T-helper 22 cell (primary cell): ENCODE data around the gene KLK7.

Experiments used
- DNase-seq: peaks from one replicate; pipeline ENCODE4 v3.0.0-alpha.2; 2020; ENCODE audit warnings: low read depth

KLK7 gene

DNA sequence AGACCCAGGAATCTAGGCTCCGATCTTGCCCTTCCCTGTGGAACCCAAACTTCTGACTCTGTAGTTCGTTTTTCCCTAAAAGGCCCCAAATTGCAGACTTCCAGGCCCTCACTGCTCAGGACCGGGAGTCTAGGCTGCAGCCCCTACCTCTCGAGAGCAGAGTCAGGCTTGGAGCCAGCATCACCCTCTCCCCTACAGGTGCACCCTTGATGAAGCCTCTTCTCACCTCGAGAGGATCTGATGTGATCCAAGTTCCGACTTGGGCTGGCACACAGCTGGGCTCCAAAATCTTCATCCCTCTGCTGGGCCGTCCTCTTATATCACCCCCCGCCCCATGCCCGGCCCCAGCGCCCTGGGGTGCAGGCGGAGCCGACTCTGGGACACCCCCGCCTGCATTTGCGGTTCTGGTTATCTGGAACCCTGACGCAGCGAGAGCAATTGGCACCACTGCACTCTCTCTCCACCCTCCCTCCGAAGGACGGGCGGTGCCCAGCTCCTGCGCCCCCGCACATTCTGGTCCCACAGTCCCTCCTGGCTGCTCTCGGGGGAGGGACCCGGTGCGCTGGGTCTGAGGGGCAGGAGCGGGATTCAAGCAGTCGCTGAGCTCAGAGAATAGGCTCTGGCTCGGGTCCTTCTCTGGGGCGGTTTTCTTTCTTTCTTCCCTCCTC is at the start of gene KLK7:
TSS of gene KLK7 (minus strand) at position 293 of the 668 bp plus-strand sequence. CDS start 1,518 bp downstream, outside the sequence.
- DNase-seq: no peak

DNA sequence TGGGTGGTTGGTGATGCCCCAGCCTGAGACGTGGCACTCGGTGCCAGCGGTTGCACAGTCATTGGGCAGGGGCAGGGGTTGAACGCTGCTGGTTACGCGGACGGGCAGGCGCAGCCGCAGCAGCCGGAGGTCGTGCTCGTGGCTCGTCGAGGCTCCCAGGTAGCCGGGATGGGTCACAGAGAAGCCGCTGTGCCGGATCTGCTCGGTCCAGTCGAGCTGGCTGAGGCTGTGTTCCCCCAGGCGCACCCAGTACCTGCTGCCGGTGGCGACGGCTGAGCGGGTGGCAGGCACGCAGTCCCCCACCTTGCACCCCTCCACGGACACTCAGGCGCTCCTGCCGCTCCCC is 48.1 kb upstream of the KLK7 start:
- no peak for DNase-seq

DNA sequence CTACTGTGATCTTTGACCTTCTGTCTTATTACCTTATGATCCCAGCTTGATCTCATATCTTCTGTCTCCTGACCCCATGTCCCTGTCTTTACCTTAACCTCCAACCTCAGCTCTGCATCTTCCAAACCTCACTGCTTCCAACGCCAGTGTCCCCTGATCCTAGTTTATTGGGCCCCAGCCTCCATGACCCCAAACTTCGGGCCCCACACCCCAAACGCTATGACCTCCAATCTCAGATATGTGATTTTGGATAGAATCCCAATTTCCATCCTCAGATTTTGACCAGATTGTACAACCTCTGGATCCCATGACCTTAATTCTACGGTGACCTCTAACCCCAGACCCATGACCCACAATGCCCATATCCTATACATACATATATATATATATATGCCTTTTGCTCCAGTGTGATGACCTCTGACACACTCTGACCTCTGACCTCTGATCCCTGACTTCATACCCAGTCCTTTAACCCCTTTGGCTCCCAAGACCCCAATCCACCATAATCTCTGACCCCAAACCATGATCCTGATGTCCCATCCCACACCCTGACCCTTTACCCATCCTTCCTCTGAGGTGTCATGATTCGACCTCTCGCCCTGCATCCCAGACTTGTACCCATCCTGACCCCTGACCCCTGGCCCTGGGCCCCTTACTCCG is 47.6 kb upstream of the KLK7 start:
- no peak for DNase-seq

DNA sequence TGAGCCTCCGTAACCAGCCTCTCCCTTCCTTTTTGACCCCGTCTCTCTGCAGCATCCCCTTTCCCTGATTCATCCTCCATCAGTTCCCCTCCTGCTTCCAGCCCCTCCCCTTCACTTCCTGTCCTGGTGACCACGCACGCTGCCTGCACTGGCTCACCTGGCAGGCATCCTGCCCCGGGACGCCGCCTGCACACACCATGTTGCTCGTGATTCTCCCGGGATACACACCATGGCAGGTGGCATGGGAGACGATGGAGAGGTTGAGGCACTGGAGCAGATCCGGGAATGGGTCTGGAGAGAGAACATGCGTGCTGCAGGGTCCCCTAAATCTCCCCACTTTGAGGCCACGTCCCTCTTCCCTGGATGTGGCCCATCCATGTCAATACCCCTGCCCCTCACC is 46.9 kb upstream of the KLK7 start:
- no peak for DNase-seq

DNA sequence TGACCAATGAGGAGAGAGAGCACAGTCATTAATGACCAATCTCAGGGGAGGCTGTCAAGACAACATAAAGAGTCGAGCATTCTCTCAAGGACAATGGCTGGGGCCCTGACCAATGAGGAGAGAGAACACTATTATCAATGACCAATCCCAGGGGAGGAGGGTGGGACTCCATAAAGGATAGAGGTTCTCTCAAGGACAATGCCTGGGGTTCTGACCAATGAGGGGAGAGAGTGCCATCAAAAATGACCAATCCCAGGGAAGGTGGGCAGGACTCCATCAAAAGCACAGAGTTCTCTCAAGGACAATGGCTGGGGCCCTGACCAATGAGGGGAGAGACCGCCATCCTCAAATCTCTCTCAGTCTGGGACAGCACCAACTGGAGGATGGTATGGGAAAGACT is 46.0 kb upstream of the KLK7 start:
- DNase-seq: no peak

DNA sequence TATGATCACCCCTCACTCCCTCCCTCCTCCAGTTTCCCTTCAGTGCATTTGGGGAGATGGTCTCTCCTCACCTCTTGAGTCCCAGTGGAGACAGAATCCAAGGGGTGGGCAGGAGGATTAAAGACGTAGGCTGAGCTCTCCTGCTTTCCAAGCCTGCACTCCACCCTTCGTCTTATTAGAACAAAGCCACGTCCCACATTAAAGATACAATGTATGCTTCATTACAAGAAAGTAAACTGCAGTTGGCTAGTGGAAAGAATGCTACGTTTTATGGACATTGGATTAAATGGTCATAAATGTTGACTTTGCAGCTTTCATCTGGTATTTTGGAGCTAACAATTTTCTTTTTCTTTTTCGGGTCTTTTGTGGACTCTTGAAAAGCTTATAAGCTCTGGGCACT is 44.2 kb upstream of the KLK7 start:
- DNase-seq: no peak

DNA sequence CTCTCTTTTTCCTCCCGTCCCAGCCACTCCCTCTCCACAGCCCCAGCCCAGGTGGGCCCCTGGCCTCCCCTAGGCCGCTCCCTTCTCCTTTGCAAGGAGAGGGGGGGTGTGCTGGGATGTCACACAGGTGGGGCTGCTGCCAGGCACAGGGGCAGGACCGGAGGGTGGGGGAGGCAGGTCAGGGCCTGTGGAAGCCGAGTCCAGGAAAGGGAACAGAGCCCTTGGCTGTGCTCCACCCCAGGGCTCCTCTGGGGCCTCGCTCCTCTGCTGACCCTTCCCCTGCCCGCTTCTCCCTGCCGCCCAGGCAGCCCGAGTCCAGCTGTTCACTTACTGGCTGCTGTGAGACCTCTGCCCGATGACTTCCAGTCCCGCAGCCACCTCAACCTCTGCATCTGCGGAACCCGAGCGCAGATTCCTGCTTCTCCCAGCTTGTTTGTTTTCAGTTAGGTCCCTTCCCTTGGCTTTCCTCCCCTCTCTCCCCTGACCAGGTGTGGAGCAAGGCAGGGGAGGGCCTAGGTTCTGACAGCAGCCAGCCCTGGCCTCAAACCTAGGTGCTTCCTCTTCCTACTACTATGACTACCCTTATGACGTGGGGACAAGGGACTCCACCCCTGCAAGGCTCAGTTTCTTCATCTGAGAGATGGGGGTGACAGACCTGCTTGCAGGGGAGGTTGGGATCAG is 43.5 kb upstream of the KLK7 start:
- no peak for DNase-seq

DNA sequence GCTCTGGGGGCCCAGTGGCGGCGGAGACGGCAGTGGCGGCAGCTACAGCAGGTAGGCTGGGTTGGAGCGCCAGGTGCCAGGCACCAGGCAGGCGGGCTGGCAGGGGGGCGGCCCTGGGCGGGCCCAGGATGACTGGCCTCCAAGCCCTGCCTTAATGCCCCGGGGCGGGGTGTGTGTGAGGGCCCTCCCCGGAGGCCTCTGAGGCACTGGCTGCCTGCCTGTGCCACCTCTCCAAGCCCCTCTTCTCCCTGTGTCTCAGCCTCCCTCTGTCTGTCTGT is 42.8 kb upstream of the KLK7 start, which contains the start of gene KLK11:
TSS of gene KLK11 (minus strand) at position 63 of the 278 bp plus-strand sequence. CDS start 985 bp downstream, outside the sequence.
- DNase-seq: no peak

DNA sequence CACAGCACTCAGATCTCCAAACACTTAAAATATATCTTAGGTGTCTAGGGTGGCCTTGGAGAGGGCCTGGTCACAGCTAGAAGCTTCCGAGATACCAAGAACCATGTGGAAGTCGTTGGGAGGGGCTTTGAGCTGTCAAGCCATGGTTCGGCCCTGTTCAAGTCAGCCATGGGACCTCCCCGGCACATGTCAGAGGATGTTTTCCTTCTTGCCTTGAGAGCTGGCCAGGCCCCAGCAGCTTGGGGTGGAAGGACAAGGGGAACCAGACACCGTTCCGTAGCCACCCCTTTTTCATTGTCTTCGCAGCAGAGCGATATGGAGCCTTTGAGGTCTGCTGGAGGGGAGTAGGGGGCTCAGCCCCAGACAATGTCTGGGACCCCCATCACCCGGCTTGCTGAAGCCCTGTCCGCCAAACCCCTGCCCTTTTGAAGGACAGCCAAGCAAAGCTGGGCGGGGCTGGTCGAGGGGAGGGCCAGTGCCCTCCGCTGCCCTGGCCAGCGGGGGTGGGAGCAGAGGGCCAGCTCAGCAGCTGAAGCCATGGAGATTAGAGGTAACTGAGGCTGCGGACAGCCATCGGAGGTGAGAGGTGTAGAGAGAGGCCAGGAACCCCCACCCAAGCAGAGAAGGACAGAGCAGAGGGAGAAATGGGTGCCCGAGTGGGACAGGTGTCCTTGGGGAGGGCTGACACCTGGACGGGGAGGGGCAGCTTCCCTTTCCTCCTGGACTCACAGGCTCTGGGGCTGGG is 42.3 kb upstream of the KLK7 start:
- no peak for DNase-seq

DNA sequence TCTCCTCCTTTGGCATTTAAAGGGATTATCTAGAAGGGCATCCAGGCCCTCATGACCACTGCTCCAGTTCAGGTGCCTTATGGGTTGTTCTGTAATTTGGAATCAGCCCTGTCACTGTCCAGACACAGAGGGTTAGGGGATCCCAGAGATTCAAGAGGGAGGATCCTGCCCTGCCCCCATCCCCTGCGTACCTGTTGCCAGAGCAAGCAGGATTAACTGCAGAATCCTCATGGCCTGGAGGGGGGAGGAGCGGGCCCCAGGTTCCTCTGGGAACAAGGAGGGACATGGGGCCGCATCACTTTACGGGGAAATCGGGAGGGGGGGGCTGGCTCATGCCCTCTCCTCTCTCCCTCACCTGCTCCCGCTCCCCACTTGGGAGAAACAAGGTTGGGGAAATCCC is 41.7 kb upstream of the KLK7 start:
- DNase-seq: no peak

DNA sequence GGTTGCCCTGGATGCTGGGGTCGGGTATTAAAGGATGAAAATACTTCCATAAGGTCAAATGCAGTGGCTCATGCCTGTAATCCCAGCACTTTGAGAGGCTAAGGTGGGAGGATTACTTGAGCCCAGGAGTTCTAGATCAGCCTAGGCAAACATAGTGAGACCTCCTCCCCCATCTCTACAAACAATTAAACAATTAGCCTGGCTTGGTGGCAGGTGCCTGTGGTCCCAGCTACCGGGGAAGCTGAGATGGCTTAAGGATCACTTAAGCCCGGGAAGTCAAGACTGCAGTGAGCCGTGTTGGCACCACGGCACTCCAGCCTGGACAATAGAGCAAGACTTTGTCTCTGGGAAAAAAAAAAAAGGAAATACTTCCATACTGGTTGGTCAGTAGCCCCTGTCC is 41.2 kb upstream of the KLK7 start:
- DNase-seq: no peak

DNA sequence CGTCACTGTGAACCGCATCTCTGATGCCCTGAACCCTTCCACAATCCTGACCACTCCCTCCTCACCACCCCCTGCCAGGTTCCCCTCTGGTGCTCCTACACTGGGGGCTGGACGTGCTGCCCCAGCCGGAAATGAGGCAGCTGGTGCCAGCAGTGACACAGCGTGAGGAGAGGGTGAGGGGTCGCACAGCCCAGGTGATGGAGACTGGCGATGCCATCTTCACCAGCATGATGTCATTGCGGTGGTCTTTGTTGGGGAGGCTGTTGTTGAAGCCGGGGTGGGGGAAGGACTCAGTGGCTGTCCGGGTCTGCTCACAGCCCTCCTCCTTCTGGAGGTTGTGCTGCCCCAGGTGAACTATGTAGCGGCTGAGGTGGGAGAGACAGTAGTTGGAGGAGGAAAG is 40.2 kb upstream of the KLK7 start:
- DNase-seq: no peak

DNA sequence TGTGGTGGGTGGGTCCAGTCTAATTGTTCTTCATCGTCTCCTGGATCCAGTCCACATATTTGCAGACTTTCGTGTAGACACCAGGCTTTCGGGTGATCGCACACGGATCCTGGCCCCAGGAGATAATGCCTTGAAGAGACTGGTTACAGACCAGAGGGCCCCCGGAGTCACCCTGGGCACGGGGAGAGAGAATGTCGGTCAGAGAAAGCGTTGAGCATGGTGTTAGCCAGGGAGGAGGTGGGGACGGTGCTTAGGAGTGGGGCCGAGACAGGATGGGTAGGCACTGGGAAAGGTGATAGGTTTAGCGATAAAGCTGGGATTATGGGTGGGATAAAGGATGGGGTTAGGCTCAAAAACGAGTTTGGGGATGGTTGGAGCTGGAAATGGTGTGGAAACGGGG is 38.8 kb upstream of the KLK7 start:
- no peak for DNase-seq

DNA sequence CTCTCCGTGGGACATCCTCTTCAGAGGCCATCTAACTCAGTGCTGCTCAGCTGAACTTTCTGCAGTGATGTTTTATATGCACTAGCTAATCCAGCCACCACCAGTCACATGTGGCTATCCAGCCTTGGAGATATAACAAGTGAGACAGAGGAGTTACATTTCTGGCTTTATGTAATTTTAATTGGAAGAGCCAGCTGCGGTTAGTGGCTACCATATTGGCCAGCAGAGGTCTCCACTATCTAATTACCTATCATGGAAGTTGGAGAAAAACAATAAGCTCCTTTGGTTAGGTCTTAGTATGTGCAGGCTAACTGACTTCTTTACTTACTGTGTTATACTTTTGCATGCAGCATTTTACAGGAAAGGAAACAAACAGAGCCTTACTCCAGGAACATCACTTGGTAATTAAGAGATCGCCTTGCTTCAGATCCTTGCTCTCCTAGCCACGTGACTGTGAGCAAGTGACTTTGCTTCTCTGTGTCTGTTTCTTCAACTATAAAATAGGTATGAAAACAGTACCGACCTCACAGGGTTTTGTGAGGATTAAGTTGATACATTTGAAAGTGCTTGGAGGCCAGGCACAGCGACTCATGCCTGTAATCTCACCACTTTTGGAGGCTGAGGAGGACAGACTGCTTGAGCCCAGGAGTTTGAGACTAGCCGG is 37.4 kb upstream of the KLK7 start:
- DNase-seq: no peak

DNA sequence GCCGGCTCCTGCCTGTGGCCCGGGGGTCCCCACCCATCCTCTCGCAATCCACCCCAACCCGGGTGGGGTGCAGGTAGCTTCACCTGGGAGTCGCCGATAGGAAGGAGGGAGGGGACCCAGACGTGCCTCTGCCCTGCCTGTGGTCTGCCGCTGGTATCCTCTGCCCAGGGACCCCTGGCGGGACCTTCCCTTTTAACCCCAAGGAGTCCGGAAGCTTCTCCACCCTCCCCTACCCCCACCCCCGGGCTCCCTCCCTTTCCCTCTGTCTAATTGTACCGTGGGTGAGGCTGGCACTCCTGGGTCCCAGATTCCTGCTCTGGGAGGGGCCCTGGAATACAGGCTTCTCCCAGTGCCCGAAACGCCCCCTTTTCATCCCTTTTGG is 35.8 kb upstream of the KLK7 start, which contains the start of gene KLK10:
TSS of gene KLK10 (minus strand) at position 166 of the 382 bp plus-strand sequence. CDS start 579 bp downstream, outside the sequence.
- no peak for DNase-seq

DNA sequence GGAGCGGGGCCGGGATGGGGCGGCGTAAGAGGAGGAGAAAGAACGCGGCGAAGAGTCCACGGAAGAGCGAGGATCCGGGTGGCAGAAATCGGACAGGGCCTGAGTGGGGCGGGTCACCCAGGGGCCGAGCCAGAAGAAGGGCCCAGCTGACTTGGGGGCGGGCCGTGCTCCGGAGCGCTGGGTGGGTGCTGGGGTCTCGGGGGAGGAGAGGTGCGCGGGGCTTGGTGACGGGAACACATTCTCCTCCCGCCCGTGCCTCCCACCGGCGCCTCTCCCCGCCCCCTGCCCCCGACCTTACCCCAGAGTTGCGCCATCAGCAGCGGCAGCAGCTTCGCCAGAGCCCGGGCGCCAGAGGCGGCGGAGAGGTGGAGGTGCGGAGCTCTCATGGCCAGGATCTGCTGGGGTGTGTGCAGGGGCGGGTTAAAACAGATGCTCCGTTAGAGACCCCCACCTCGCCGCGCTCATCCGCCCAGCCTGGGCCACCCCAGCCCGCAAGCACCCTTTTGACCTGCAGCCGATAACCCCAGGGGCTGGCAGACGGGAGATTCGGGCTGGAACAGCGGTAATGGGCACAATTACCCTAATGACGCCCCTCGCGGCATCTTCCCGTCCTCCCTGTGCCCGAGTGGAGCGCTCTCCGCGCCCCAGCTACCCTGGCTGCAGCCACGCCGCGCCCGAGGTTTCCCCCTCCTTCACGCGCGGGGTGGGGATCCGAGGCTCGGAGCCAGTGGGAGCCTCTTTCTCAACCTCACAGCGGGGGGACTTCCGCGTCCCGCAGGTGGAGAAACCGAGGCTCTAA is 35.2 kb upstream of the KLK7 start:
- no peak for DNase-seq

DNA sequence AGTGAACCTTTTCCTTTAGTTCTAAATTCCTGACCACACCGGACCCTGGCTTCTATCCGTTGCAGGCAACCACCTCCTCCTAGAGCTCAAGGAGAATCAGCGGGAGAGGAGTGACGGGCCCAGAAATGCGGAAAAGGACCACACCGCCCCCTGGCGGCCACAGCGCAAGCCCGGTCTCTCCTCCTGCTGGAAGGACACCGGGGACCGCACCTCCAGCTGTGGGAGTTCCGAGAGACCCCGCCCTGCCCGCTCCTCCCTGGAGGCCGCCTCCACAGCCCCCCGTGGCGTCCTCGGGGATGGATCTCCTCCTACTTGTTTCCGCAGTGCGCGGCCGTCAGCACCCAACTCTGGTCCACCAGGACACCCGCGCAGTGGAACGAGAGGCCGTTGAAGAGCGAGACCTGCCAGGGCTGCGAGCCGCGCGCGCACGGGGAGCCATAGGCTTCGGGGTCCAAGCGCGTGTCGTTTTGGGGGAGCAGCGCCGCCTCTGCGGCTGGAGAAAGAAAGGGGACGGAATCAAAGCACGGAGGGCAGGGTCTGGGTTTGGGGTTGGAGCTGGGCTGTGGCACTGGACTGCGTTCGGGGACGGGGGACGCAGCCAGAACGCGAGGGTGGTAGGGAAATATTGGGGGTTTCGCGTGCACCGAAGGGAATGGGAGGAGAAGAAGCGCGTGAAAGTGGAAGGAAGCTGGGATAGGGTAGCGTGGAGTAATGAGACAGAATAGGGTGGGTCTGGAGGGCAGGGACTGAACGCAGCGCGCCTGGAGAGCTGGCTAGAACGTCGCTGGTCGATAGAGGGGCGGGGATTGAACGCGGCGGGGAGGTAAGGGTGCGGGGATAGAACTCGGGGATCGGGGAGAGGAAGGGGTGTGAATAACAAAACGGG is 33.3 kb upstream of the KLK7 start:
- no peak for DNase-seq

DNA sequence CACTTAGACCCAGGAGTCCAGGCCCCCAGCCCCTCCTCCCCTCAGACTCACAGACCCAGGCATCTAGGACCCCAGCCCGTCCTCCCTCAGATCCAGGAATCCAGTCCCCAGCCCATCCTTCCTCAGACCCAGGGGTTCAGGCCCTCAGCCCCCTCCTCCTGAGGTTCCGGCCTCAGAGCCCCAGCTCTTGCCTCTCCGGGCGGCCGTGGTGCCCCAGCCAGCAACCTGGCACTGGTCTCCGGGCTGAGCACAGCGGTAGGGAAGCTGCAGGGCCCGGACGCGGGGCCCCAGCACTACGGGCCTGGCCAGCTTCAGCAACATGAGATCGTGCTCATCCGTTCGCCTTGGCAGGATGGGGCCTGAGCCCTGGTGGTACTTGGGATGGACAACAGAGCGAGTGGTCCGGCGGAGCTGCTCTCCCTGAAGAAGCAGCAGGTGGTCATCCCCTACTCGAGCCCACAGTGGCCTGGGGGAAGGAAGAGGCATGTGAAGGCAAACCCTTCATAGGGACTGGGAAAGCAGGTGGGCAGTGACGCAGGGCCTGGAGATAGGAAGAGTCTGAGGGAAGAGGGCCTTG is 32.1 kb upstream of the KLK7 start:
- DNase-seq: no peak

DNA sequence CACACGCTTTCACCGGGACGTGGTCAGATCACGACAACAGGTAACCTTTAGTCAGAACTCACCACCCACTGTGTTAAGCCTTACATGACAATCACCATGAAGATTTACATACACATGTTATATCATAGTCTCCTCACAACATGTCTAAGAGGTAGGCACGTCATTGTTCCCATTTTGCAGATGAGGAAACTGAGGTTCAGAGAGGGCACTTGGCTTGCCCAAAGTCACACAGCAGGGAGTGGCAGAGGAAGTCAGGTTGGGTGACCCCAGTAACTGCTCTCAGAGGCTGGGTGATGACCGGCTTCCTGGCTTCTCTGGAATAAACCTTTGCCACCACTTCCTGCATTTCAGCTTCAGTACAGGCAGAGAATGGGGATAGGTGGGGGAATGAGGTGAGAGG is 30.5 kb upstream of the KLK7 start:
- no peak for DNase-seq

DNA sequence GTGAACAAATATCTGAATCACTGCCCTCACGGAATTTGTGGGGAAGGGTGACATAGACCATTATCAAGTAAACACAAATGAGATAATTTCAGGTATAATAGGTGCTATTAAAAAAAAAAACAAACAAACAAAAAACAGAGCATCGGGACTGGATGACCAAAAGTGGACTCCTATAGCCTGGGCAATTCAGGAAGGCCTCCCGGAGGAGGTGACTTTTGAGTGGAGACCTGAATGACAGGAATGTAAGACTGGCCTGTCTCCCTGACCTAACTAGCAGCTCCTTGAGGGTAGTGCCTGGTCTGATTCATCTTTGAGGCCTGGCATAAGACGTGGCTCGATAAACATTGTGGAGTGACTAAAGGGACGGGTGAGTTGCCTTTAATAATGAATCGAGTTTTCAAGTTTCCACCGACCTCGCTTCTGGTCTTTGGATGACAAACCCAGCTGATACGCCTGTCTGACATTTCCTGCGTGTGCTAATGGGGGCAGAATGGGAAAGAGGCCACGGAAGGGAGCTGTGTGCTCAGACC is 29.0 kb upstream of the KLK7 start:
- DNase-seq: no peak
